Prostate gland (tissue), 2 donors: ENCODE results near the gene RNF223. TPM values are rescaled to one million over a fixed set of nuclear protein-coding genes. Genes with fewer than 3 reads are reported as not detected.

Experiments used
- DNase-seq: peaks from one replicate; pipeline ENCODE4 v3.0.0-alpha.2; 2019; ENCODE audit warnings: low spot score
- H3K27ac ChIP-seq, 2 donors: fragments of 200-600 bp; sonication (generic); 2 replicates each; pipeline ENCODE4 v1.5.1; 2017 to 2019
- H3K27me3 ChIP-seq: fragments of 200-600 bp; sonication (generic); replicated peaks from 2 replicates; pipeline ENCODE4 v1.5.1; 2019; ENCODE audit not compliant: insufficient read depth
- H3K36me3 ChIP-seq, 2 donors: fragments of 200-600 bp; sonication (generic); 1 replicate in 1 of 2; 2 replicates in 1 of 2; pipeline versions ENCODE4 v1.5.1 to v1.8.1; 2017 to 2019
- H3K4me1 ChIP-seq: fragments of 200-600 bp; sonication (generic); replicated peaks from 2 replicates; pipeline ENCODE4 v1.5.1; 2019
- H3K4me3 ChIP-seq, 2 donors: fragments of 200-600 bp; sonication (generic); 2 replicates each; pipeline ENCODE4 v1.5.1; 2017 to 2019
- H3K9me3 ChIP-seq: fragments of 200-600 bp; sonication (generic); 2 replicates; pipeline ENCODE4 v1.5.1; 2017
- POLR2A ChIP-seq: fragments of 450-650 bp; IDR thresholded peaks from one replicate; pipeline ENCODE4 v1.6.1; 2016; ENCODE audit warnings: antibody characterized with exemption, mild to moderate bottlenecking
- POLR2AphosphoS5 ChIP-seq: sonication (generic); formaldehyde crosslinking; IDR thresholded peaks from one replicate; pipeline ENCODE4 v1.6.1; 2017; ENCODE audit warnings: antibody characterized with exemption
- WGBS: methylation state at CpG from one replicate; pipeline ENCODE4 v1.1.5; 2018; 5-methylcytosine and 5-hydroxymethylcytosine counted together
- intact Hi-C: fragments of 100-400 bp; cut with DNase I; formaldehyde crosslinking; loops from one replicate; pipeline ENCODE4 v1.14.2; 2022
- total RNA-seq, 2 donors: library from RNA; depleted of rRNA; stranded (reverse); fragments of >200 nt; gene quantifications; one replicate each; pipeline ENCODE4 v1.1.0, GENCODE V29; 2016
- TF ChIP-seq, protein P1 (sequence below), 4 experiments: fragments of 200-600 bp in 2 of 4; fragments of 450-650 bp in 2 of 4; sonication (generic) in 2 of 4; IDR thresholded peaks; 1 replicate in 3 of 4; 2 replicates in 1 of 4; pipeline ENCODE4 v1.5.1; 2016 to 2019; ENCODE audit warnings: antibody characterized with exemption in 4 of 4, mild to moderate bottlenecking in 2 of 4, moderate library complexity in 2 of 4

RNF223 gene
- total RNA-seq, 2 donors from 2014 or later = 1.4 to 1.8 TPM

DNA sequence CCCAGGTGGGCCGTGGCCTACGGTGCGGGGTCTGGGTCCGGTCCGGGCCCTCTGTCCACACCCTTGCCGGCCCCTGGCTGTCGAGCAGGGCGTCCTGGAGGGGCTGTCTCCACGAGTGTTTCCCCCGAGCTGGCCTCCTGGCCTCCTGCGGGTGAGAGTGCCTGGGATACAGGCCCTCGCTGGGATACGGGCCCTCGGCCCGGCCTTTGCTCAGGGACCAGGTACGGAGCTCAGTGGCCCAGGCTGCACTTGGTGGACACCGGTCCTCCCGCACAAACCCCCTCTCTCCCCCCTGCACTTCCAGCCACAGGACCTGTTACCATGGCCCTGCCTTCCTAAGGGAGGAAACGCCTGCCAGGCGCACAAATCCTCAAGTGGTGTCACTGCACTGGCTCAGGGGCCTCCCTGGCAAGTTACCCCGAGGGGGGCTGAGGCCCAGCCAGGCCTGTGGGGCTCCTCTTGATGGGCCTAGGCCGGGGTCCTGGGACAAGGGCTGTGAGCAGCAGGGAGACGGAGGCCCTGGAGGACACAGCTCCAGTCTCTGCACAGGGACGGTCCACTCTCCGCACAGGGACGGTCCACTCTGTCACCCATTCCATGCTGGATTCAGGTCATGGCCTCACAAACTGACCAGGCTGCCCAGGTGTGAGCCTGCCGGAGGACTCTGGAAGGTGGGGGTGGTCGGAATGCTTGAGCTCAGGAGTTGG is 18.2 kb upstream of the RNF223 start:
- Histone ChIP-seq H3K27ac (no peak overlapping the region), H3K4me3 (no peak overlapping the region), H3K9me3 (no peaks in the 10 kb centered on the region), H3K4me1 (no peaks in the 10 kb centered on the region), H3K27me3 (no peaks in the 10 kb centered on the region), H3K36me3 (no peaks in the 10 kb centered on the region)
- WGBS = 96% methylated on average over 19 of the region's 28 CpGs
- DNase-seq = no peak
- TF ChIP-seq, protein P1, sequence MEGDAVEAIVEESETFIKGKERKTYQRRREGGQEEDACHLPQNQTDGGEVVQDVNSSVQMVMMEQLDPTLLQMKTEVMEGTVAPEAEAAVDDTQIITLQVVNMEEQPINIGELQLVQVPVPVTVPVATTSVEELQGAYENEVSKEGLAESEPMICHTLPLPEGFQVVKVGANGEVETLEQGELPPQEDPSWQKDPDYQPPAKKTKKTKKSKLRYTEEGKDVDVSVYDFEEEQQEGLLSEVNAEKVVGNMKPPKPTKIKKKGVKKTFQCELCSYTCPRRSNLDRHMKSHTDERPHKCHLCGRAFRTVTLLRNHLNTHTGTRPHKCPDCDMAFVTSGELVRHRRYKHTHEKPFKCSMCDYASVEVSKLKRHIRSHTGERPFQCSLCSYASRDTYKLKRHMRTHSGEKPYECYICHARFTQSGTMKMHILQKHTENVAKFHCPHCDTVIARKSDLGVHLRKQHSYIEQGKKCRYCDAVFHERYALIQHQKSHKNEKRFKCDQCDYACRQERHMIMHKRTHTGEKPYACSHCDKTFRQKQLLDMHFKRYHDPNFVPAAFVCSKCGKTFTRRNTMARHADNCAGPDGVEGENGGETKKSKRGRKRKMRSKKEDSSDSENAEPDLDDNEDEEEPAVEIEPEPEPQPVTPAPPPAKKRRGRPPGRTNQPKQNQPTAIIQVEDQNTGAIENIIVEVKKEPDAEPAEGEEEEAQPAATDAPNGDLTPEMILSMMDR (IDR thresholded peaks at IDR 0.05) = no peak
- TF ChIP-seq POLR2A = no peak
- no peak for TF ChIP-seq POLR2AphosphoS5
- intact Hi-C loops = no loop called here

DNA sequence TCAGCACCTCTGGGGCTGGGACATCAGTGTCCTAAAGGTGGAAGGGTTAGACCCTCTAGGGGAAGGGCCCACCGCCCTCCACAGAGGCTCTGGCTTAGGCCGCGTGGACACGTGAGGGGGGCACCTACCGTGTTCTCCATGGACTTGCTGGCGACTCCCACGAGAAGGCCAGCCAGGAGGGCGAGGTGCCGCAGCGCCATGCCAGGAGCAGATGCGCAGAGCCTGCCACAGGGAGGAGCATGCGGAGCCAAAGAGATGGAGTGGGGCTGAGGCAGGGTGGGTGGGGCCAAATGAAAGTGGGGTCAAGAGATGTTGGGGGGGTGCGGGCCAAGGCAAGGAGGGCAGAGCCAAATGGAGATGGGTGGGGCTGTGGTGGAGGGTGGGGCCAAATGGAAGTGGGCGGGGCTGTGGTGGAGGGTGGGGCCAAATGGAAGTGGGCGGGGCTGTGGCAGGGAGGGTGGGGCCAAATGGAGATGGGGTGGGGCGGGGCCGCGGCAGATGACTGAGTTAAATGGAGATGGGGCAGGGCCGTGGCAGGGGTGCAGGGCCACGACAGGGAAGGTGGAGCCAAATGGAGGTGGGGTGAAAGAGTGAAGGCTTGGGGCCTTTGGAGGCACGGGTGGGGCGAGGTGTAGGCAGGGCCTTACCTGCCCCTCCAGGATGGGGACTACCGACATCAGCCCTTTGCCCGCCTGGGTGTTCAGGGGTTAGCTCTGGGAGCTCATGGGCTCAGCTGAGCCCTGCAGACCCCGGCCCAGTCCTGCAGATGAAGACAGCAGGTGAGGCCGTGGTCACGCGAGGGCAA is 17.4 kb upstream of the RNF223 start:
- DNase-seq = no peak
- Histone ChIP-seq H3K4me3 (no peak overlapping the region), H3K9me3 (no peaks in the 10 kb centered on the region), H3K4me1 (no peaks in the 10 kb centered on the region), H3K36me3 (no peaks in the 10 kb centered on the region), H3K27me3 (no peaks in the 10 kb centered on the region), H3K27ac (no peak overlapping the region)
- TF ChIP-seq POLR2AphosphoS5 (no peak), POLR2A (no peak)
- TF ChIP-seq, protein P1 (IDR thresholded peaks at IDR 0.05) = no peak
- 94% methylated on average over 28 of the region's 28 CpGs for WGBS
- intact Hi-C loops = no loop called here

DNA sequence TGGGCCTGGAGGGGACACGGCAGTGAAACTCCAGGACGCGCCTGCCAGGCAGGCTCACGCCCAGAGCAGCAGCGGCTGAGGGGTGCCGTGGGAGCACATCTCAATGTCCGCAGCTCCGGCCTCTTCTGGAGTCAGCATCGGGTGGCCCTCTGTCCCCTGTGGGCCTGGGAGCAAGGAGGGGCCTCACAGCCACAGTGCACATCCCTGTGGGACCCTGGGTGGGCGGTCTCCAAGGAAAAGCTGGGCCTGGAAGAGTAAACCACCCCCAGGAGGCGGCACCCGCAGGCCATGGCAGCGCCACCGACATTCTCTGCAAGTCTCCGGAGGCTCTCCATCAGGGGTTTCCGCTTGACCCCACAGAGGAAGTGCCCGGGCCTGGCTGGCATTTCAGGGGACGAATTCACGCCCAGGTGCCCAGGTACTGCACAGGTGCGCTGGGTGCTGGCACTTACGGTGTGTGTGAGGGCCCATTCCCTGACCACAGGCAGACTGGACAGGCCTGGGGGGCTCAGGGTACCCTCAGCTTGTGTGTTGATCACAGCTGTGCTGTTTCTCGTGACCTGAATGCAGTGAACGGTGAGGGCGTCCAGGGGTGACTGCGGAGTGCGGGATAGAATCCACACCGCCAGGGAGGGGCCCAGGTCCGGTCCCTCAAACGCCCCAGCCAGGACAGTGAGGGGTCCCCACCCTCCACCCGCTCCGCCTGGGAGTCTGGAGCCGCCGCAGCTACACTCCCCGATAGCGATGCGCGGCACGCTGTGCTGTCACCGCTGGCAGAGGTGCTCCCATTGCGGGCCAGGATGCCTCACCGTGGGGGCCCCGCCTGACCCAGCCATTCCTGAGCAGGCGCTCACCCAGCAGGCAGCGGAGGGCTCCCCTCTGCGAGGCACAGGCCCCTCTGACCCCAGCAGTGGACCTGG is 16.6 kb upstream of the RNF223 start:
- Histone ChIP-seq H3K27me3 (no peaks in the 10 kb centered on the region), H3K27ac (no peak overlapping the region), H3K4me3 (no peak overlapping the region), H3K4me1 (no peaks in the 10 kb centered on the region), H3K36me3 (no peaks in the 10 kb centered on the region), H3K9me3 (no peaks in the 10 kb centered on the region)
- no peak for TF ChIP-seq POLR2AphosphoS5
- 94% methylated on average over 45 of the region's 45 CpGs for WGBS
- intact Hi-C loops = no loop called here
- no peak for DNase-seq

DNA sequence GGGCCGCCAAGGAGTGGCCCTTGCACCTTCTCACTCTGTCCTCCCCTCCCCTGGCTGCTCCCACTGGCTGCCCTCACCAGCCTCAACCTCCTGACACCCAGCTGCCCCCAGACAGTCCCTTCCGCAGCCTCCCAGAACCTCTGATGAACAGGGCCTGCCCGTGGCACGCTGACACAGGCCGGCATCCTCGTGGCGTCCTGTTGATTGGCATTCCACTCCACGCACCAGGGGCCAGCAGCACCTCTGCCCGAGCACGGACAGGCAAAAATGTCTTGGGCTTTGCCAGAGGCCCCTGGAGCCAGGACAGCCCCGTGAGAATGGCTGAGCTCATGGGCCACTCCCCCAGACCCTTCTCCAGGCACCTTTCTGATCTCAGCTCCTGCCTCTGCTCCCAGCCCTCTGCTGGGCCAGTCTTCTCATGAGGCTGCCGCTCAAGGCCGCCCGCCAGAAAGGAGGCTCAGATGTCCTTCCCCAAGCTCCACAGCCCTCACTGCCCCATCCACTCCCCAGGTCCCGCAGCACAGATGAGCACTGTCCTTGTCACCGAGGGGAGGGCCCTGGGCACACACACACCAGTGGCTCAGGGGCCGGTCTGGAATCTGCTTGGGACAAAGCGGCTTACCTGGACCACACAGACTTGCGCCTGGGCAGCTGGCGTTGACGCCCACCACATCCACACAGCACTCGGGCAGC is 15.8 kb upstream of the RNF223 start:
- no peaks in the 10 kb centered on the region for H3K27me3 ChIP-seq
- H3K4me3 ChIP-seq = no peak overlapping the region
- no peaks in the 10 kb centered on the region for H3K36me3 ChIP-seq
- WGBS = 90% methylated on average over 21 of the region's 22 CpGs
- H3K27ac ChIP-seq = no peak overlapping the region
- no peaks in the 10 kb centered on the region for H3K4me1 ChIP-seq
- intact Hi-C loops = no loop called here
- DNase-seq = no peak
- no peak for TF ChIP-seq POLR2AphosphoS5
- TF ChIP-seq, protein P1 (IDR thresholded peaks at IDR 0.05) = no peak
- TF ChIP-seq POLR2A = no peak
- no peaks in the 10 kb centered on the region for H3K9me3 ChIP-seq
